Endodermal cell (in vitro differentiated cells): ENCODE results near the gene VSIG2. TPM values are rescaled to one million over a fixed set of nuclear protein-coding genes. Genes with fewer than 3 reads are reported as not detected.
A peak's percentile ranks its signal among the peaks of the same experiment; 100 is the strongest.

Experiments
- DNase-seq: peaks from one replicate; pipeline ENCODE4 v3.0.0-alpha.2; 2017
- H3K27ac ChIP-seq: 2 replicates; pipeline ENCODE4 v1.5.1; 2013; ENCODE audit warnings: mild to moderate bottlenecking, low read depth, low read length, moderate library complexity
- H3K27me3 ChIP-seq: 2 replicates; pipeline ENCODE4 v1.6.1; 2013; ENCODE audit warnings: mild to moderate bottlenecking, low read length, moderate library complexity; ENCODE audit not compliant: insufficient read depth, control insufficient read depth, poor library complexity, severe bottlenecking
- H3K36me3 ChIP-seq: 2 replicates; pipeline ENCODE4 v1.7.0; 2013; ENCODE audit warnings: mild to moderate bottlenecking, low read length, moderate library complexity; ENCODE audit not compliant: control insufficient read depth, insufficient read depth
- H3K4me1 ChIP-seq: one replicate; pipeline ENCODE4 v1.7.0; 2013; ENCODE audit warnings: low read length; ENCODE audit not compliant: control insufficient read depth, insufficient read depth
- H3K4me3 ChIP-seq: 2 replicates; pipeline ENCODE4 v1.5.1; 2013; ENCODE audit warnings: mild to moderate bottlenecking, low read length, moderate library complexity
- H3K9ac ChIP-seq: 2 replicates; pipeline ENCODE4 v1.6.1; 2013; ENCODE audit warnings: mild to moderate bottlenecking, low read length, moderate library complexity; ENCODE audit not compliant: poor library complexity, severe bottlenecking; ENCODE audit errors: extremely low read depth
- H3K9me3 ChIP-seq: 2 replicates; pipeline ENCODE4 v1.6.1; 2013; ENCODE audit warnings: mild to moderate bottlenecking, low read length, moderate library complexity; ENCODE audit not compliant: control insufficient read depth
- H3K27ac Mint-ChIP-seq: 2 replicates; pipeline ENCODE4 v1.8.0; 2020; ENCODE audit warnings: mixed read lengths
- H3K27me3 Mint-ChIP-seq: 2 replicates; pipeline ENCODE4 v1.8.0; 2021; ENCODE audit warnings: mild to moderate bottlenecking, mixed read lengths; ENCODE audit not compliant: insufficient read depth
- H3K36me3 Mint-ChIP-seq: 2 replicates; pipeline ENCODE4 v1.8.0; 2020; ENCODE audit warnings: low read depth, mixed read lengths
- H3K4me1 Mint-ChIP-seq: 2 replicates; pipeline ENCODE4 v1.8.0; 2020; ENCODE audit warnings: mixed read lengths
- H3K4me3 Mint-ChIP-seq: 2 replicates; pipeline ENCODE4 v1.8.0; 2020; ENCODE audit warnings: mild to moderate bottlenecking, moderate library complexity, mixed read lengths
- H3K9me3 Mint-ChIP-seq: 2 replicates; pipeline ENCODE4 v1.8.0; 2020; ENCODE audit warnings: mild to moderate bottlenecking, mixed read lengths
- CTCF ChIP-seq: fragments of 200-600 bp; sonication (generic); conservative IDR thresholded peaks from 2 replicates; pipeline ENCODE4 v1.5.0; 2021; ENCODE audit warnings: antibody characterized with exemption, mild to moderate bottlenecking
- WGBS, 2 experiments: methylation state at CpG; one replicate each; pipeline versions ENCODE4 v1.1.5 to v1.1.7; 2013; ENCODE audit warnings: missing lambda C conversion rate in 2 of 2, mixed read lengths in 1 of 2; ENCODE audit not compliant: insufficient coverage in 1 of 2, insufficient read length in 1 of 2; 5-methylcytosine and 5-hydroxymethylcytosine counted together
- total RNA-seq, 2 donors: library from RNA; stranded (reverse); fragmentation: NEBNext Ultra II Directional in 1 of 2; extraction: Animal tissue kit (Norgen Biotek cat#: 25700) in 1 of 2; gene quantifications; 2 replicates in 1 of 2; 3 replicates in 1 of 2; pipeline ENCODE4 v1.2.1, GENCODE V29; 2021

VSIG2 gene
- total RNA-seq, 2 donors from 2014 or later, result 1.1 to 3.4 TPM

GRCh38 chr11:124739479-124740276 lies 12.4 kb downstream of the VSIG2 start, which contains the start of gene NRGN:
TSS of gene NRGN (plus strand) at chr11:124739942. CDS start at chr11:124740085, 143 bp downstream.
- Histone ChIP-seq H3K4me3 (peak within 1 kb of the TSS; percentile 73), H3K27ac (no peak within 1 kb of the TSS), H3K27me3 (peaks cover 90% of the 10 kb centered on the region), H3K36me3 (no peaks in the 10 kb centered on the region), H3K9ac (no peak within 1 kb of the TSS), H3K9me3 (no peaks in the 10 kb centered on the region), H3K4me1 (no peaks in the 10 kb centered on the region)
- peaks cover 98% of the 10 kb centered on the region for H3K27me3 Mint-ChIP-seq
- no peak within 1 kb of the TSS for H3K27ac Mint-ChIP-seq
- WGBS, 2 experiments, result 1 to 7% methylated on average over 8 to 54 of the region's 59 CpGs
- H3K9me3 Mint-ChIP-seq, result no peaks in the 10 kb centered on the region
- H3K4me3 Mint-ChIP-seq, result peak within 1 kb of the TSS; percentile 57
- TF ChIP-seq CTCF, result no peak
- no peaks in the 10 kb centered on the region for H3K36me3 Mint-ChIP-seq
- H3K4me1 Mint-ChIP-seq, result peaks cover 6% of the 10 kb centered on the region
- peak; percentile 98 for DNase-seq

GRCh38 chr11:124738713-124739478 lies 13.2 kb downstream of the VSIG2 start:
- no peak for TF ChIP-seq CTCF
- Histone ChIP-seq H3K4me3 (peak overlapping the region; percentile 57), H3K9ac (no peak overlapping the region), H3K4me1 (no peaks in the 10 kb centered on the region), H3K27ac (no peak overlapping the region), H3K9me3 (no peaks in the 10 kb centered on the region), H3K27me3 (peaks cover 82% of the 10 kb centered on the region), H3K36me3 (no peaks in the 10 kb centered on the region)
- WGBS, 2 experiments, result 83 to 97% methylated on average over 15 to 21 of the region's 21 CpGs
- no peak overlapping the region for H3K27ac Mint-ChIP-seq
- no peaks in the 10 kb centered on the region for H3K36me3 Mint-ChIP-seq
- no peaks in the 10 kb centered on the region for H3K9me3 Mint-ChIP-seq
- H3K27me3 Mint-ChIP-seq, result peaks cover 90% of the 10 kb centered on the region
- no peak for DNase-seq
- peak overlapping the region; percentile 57 for H3K4me3 Mint-ChIP-seq
- peaks cover 14% of the 10 kb centered on the region for H3K4me1 Mint-ChIP-seq

GRCh38 chr11:124737638-124738305 lies 14.3 kb downstream of the VSIG2 start:
- WGBS, 2 experiments, result 81 to 83% methylated on average over 3 to 7 of the region's 7 CpGs
- DNase-seq, result no peak
- Histone ChIP-seq H3K9me3 (no peaks in the 10 kb centered on the region), H3K27ac (no peak overlapping the region), H3K36me3 (no peaks in the 10 kb centered on the region), H3K27me3 (peaks cover 71% of the 10 kb centered on the region), H3K4me3 (no peak overlapping the region), H3K4me1 (no peaks in the 10 kb centered on the region), H3K9ac (no peak overlapping the region)
- no peak for TF ChIP-seq CTCF
- no peak overlapping the region for H3K27ac Mint-ChIP-seq
- H3K4me1 Mint-ChIP-seq, result peaks cover 14% of the 10 kb centered on the region
- no peaks in the 10 kb centered on the region for H3K36me3 Mint-ChIP-seq
- peaks cover 79% of the 10 kb centered on the region for H3K27me3 Mint-ChIP-seq
- H3K9me3 Mint-ChIP-seq, result no peaks in the 10 kb centered on the region
- no peak overlapping the region for H3K4me3 Mint-ChIP-seq
